Neural cell (in vitro differentiated cells): Measurements from ENCODE around the gene RUNX3. TPM values are rescaled to one million over a fixed set of nuclear protein-coding genes. Genes with fewer than 3 reads are reported as not detected.

Experiments used
- H2AFZ ChIP-seq: fragments of 200-600, 300-800 bp; sonication (generic), shearing (Covaris generic); 2 replicates; pipeline ENCODE4 v1.6.0; 2014; ENCODE audit warnings: low read depth, mild to moderate bottlenecking, antibody characterized with exemption, low read length, moderate library complexity
- H3F3A ChIP-seq: fragments of 200-600 bp; shearing (Covaris generic); 2 replicates; pipeline ENCODE4 v1.6.1; 2016; ENCODE audit warnings: mild to moderate bottlenecking, moderate library complexity, mixed read lengths, antibody characterized with exemption, low read length; ENCODE audit not compliant: insufficient read depth, poor library complexity, severe bottlenecking
- H3K27ac ChIP-seq: fragments of 200-600, 300-800 bp; sonication (generic), shearing (Covaris generic); 2 replicates; pipeline ENCODE4 v1.5.1; 2014; ENCODE audit warnings: mild to moderate bottlenecking, low read length, moderate library complexity
- H3K27me3 ChIP-seq: fragments of 300-800, 200-600 bp; sonication (generic), shearing (Covaris generic); 2 replicates; pipeline ENCODE4 v1.6.0; 2014; ENCODE audit warnings: mild to moderate bottlenecking, low read depth, low read length, moderate library complexity; ENCODE audit not compliant: insufficient read depth
- H3K36me3 ChIP-seq: fragments of 300-800, 200-600 bp; sonication (generic), shearing (Covaris generic); 2 replicates; pipeline ENCODE4 v1.5.1; 2014; ENCODE audit warnings: mild to moderate bottlenecking, antibody characterized with exemption, low read length, moderate library complexity; ENCODE audit not compliant: insufficient read depth
- H3K4me2 ChIP-seq: fragments of 300-800, 200-600 bp; sonication (generic), shearing (Covaris generic); 2 replicates; pipeline ENCODE4 v1.6.0; 2014; ENCODE audit warnings: mild to moderate bottlenecking, low read length
- H3K4me3 ChIP-seq: fragments of 300-800, 200-600 bp; sonication (generic), shearing (Covaris generic); 2 replicates; pipeline ENCODE4 v1.5.1; 2014; ENCODE audit warnings: mild to moderate bottlenecking, low read length, moderate library complexity
- H3K79me2 ChIP-seq: fragments of 200-600 bp; shearing (Covaris generic); replicated peaks from 2 replicates; pipeline ENCODE4 v1.6.0; 2014; ENCODE audit warnings: mild to moderate bottlenecking, low read length, moderate library complexity; ENCODE audit not compliant: insufficient read depth
- H3K9ac ChIP-seq: fragments of 300-800, 200-600 bp; sonication (generic), shearing (Covaris generic); 2 replicates; pipeline ENCODE4 v1.6.1; 2016; ENCODE audit warnings: mild to moderate bottlenecking, low read length, mixed read lengths
- H3K9me2 ChIP-seq: fragments of 200-600 bp; shearing (Covaris generic); 2 replicates; pipeline ENCODE4 v1.6.1; 2016; ENCODE audit warnings: mild to moderate bottlenecking, low read length, mixed read lengths; ENCODE audit not compliant: insufficient read depth
- H3K9me3 ChIP-seq: fragments of 200-600, 300-800 bp; sonication (generic), shearing (Covaris generic); 2 replicates; pipeline ENCODE4 v1.6.1; 2016; ENCODE audit warnings: mild to moderate bottlenecking, mixed run types, low read length, moderate library complexity, mixed read lengths
- H4K20me1 ChIP-seq: fragments of 200-600 bp; shearing (Covaris generic); 2 replicates; pipeline ENCODE4 v1.6.1; 2016; ENCODE audit warnings: mild to moderate bottlenecking, mixed run types; ENCODE audit not compliant: insufficient read depth
- EP300 ChIP-seq: fragments of 450-650 bp; conservative IDR thresholded peaks from 2 replicates; pipeline ENCODE4 v1.6.1; 2014; ENCODE audit warnings: antibody characterized with exemption, mild to moderate bottlenecking, moderate library complexity; ENCODE audit not compliant: poor library complexity, severe bottlenecking
- EZH2 ChIP-seq: fragments of 200-600, 300-800 bp; shearing (Covaris generic), sonication (generic); IDR thresholded peaks from 2 replicates; pipeline ENCODE4 v1.6.1; 2014; ENCODE audit warnings: antibody characterized with exemption, low read length, borderline replicate concordance, mild to moderate bottlenecking; ENCODE audit not compliant: insufficient read depth, poor library complexity, severe bottlenecking
- MXI1 ChIP-seq: fragments of 450-650 bp; conservative IDR thresholded peaks from 2 replicates; pipeline ENCODE4 v1.6.1; 2014; ENCODE audit warnings: antibody characterized with exemption, mild to moderate bottlenecking; ENCODE audit not compliant: poor library complexity, severe bottlenecking
- POLR2AphosphoS5 ChIP-seq: IDR thresholded peaks from 2 replicates; pipeline ENCODE4 v1.6.1; 2012
- RAD21 ChIP-seq: fragments of 450-650 bp; conservative IDR thresholded peaks from 2 replicates; pipeline ENCODE4 v1.6.1; 2014; ENCODE audit warnings: antibody characterized with exemption, mild to moderate bottlenecking, moderate library complexity
- SMC3 ChIP-seq: fragments of 450-650 bp; conservative IDR thresholded peaks from 2 replicates; pipeline ENCODE4 v1.6.1; 2014; ENCODE audit warnings: antibody characterized with exemption, mild to moderate bottlenecking, moderate library complexity; ENCODE audit not compliant: poor library complexity
- TAF1 ChIP-seq: IDR thresholded peaks from 2 replicates; pipeline ENCODE4 v1.6.1; 2012; ENCODE audit warnings: low read depth
- polyA plus RNA-seq: library from polyadenylated mRNA; depleted of rRNA; stranded (reverse); fragments of >200 nt; gene quantifications from 2 replicates; pipeline ENCODE4 v1.2.3, GENCODE V29; 2014
- TF ChIP-seq, protein P1 (sequence below): IDR thresholded peaks from 2 replicates; pipeline ENCODE4 v1.6.1; 2012; ENCODE audit warnings: borderline replicate concordance
- TF ChIP-seq, protein P2 (sequence below): fragments of 450-650 bp; IDR thresholded peaks from 2 replicates; pipeline ENCODE4 v1.5.1; 2014; ENCODE audit warnings: antibody characterized with exemption, mild to moderate bottlenecking, moderate library complexity; ENCODE audit not compliant: poor library complexity, severe bottlenecking

RUNX3 gene
- polyA plus RNA-seq, 1 donor from 2014 or later: not detected

DNA sequence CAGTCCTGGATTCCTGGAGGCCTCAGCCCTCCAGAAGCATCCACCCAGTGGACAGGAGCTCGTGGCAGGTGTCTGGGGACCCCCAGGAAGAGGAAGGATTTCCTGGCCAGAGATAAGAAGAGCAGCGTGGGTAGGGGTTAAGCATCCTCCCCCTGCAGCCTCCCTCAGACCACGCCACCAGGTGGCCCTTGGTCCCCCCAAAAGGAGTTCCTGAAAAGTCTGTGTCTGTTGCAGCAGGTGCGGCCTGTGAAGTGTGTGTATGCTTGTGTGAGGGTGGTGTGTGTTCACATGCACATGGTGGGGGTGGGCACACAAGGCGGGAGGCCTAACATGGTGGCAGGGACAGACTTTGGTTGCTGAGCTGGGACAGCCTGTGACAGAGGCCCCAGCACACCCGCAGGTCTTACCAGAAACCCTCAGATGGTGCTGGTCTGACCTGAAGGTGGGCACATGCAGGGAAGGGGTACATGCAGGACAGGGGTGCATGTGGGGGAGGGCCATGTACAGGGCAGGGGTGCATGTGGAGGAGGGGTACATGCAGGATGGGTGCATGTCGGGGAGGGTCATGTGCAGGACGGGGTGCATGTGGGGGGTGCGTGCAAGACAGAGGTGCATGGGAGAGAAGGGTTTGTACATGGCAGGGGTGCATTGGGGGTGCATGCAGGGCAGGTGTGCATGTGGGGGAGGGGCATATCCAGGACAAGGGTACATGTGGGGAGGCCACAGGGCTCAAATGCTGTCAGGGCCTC lies 18.2 kb upstream of the RUNX3 start:
- Histone ChIP-seq H3K36me3 (no peaks in the 10 kb centered on the region), H3K79me2 (no peaks in the 10 kb centered on the region), H3K9me3 (no peaks in the 10 kb centered on the region), H2AFZ (no peak overlapping the region), H3K4me2 (no peak overlapping the region), H3K4me3 (no peak overlapping the region), H4K20me1 (no peaks in the 10 kb centered on the region), H3F3A (no peaks in the 10 kb centered on the region), H3K27me3 (no peaks in the 10 kb centered on the region), H3K27ac (no peak overlapping the region), H3K9me2 (no peaks in the 10 kb centered on the region), H3K9ac (no peak overlapping the region)
- TF ChIP-seq RAD21: no peak
- TF ChIP-seq TAF1: no peak
- no peak for TF ChIP-seq SMC3
- no peak for TF ChIP-seq MXI1
- TF ChIP-seq, protein P1, sequence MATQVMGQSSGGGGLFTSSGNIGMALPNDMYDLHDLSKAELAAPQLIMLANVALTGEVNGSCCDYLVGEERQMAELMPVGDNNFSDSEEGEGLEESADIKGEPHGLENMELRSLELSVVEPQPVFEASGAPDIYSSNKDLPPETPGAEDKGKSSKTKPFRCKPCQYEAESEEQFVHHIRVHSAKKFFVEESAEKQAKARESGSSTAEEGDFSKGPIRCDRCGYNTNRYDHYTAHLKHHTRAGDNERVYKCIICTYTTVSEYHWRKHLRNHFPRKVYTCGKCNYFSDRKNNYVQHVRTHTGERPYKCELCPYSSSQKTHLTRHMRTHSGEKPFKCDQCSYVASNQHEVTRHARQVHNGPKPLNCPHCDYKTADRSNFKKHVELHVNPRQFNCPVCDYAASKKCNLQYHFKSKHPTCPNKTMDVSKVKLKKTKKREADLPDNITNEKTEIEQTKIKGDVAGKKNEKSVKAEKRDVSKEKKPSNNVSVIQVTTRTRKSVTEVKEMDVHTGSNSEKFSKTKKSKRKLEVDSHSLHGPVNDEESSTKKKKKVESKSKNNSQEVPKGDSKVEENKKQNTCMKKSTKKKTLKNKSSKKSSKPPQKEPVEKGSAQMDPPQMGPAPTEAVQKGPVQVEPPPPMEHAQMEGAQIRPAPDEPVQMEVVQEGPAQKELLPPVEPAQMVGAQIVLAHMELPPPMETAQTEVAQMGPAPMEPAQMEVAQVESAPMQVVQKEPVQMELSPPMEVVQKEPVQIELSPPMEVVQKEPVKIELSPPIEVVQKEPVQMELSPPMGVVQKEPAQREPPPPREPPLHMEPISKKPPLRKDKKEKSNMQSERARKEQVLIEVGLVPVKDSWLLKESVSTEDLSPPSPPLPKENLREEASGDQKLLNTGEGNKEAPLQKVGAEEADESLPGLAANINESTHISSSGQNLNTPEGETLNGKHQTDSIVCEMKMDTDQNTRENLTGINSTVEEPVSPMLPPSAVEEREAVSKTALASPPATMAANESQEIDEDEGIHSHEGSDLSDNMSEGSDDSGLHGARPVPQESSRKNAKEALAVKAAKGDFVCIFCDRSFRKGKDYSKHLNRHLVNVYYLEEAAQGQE: no peak

DNA sequence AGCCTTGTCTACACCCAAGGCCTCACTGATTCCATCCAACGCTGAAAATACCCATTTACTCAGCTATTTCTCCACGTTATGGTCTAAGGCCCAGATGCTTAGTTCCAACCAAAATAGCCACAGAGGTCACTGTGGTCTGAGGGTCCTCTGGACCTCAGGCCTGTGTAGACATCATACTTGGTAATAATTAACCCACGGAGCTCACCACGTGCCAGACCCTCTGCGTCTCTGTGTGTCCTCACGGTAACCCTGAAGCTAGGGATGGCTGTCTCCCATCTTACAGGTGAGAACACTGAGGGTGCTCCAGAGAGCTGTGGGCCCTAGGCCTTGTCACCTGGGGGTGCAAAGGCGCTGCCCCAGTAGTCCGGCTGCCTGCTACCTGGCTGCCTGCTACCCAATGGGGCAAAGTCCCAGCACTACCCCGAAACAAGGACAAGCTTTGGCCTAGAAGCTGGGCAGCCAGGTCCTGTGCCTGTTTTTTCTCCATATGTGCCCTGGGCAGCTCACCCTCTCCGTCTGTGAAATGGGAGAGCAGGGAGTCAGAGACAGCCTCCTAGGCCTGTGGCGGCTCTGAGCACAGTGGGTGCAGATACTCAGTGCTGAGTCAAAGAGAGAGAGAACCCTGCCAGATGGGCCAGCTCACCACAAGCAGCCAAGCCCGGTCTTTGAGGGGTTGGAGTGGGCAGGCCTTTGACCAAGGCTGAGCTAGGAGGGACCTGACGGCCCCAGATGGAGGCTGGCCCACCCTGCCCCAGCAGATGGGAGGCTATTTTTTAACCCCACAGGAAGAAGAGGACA lies 17.0 kb upstream of the RUNX3 start:
- H3K4me2 ChIP-seq: no peak overlapping the region
- no peak overlapping the region for H3K9ac ChIP-seq
- no peaks in the 10 kb centered on the region for H3F3A ChIP-seq
- H3K36me3 ChIP-seq: no peaks in the 10 kb centered on the region
- H3K4me3 ChIP-seq: no peak overlapping the region
- no peaks in the 10 kb centered on the region for H3K9me2 ChIP-seq
- TF ChIP-seq, protein P1: no peak
- TF ChIP-seq, protein P2, sequence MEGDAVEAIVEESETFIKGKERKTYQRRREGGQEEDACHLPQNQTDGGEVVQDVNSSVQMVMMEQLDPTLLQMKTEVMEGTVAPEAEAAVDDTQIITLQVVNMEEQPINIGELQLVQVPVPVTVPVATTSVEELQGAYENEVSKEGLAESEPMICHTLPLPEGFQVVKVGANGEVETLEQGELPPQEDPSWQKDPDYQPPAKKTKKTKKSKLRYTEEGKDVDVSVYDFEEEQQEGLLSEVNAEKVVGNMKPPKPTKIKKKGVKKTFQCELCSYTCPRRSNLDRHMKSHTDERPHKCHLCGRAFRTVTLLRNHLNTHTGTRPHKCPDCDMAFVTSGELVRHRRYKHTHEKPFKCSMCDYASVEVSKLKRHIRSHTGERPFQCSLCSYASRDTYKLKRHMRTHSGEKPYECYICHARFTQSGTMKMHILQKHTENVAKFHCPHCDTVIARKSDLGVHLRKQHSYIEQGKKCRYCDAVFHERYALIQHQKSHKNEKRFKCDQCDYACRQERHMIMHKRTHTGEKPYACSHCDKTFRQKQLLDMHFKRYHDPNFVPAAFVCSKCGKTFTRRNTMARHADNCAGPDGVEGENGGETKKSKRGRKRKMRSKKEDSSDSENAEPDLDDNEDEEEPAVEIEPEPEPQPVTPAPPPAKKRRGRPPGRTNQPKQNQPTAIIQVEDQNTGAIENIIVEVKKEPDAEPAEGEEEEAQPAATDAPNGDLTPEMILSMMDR: no peak
- no peak for TF ChIP-seq RAD21
- no peak for TF ChIP-seq SMC3
- no peak for TF ChIP-seq EP300
- TF ChIP-seq POLR2AphosphoS5: no peak
- no peak for TF ChIP-seq EZH2
- no peak for TF ChIP-seq TAF1
- no peak for TF ChIP-seq MXI1
- H3K9me3 ChIP-seq: no peaks in the 10 kb centered on the region
- H4K20me1 ChIP-seq: no peaks in the 10 kb centered on the region
- H3K27me3 ChIP-seq: no peaks in the 10 kb centered on the region
- no peaks in the 10 kb centered on the region for H3K79me2 ChIP-seq
- H2AFZ ChIP-seq: no peak overlapping the region
- H3K27ac ChIP-seq: no peak overlapping the region
